HEK293 (cell line): ENCODE measurements around the gene RAI14.
A peak's percentile ranks its signal among the peaks of the same experiment; 100 is the strongest.

Experiments
- CTCF ChIA-PET: fragments of 350-600 bp; formaldehyde crosslinking; extraction: SDS; loops from one replicate; lab custom pipeline; 2021; ENCODE audit warnings: antibody characterized with exemption; lab: Yijun Ruan, JAX
- POLR2A ChIA-PET: fragments of 300-600 bp; formaldehyde crosslinking; extraction: SDS; loops from one replicate; lab custom pipeline; 2020; ENCODE audit warnings: antibody characterized with exemption, inconsistent platforms; lab: Yijun Ruan, JAX
- H3K27ac ChIP-seq: fragments of 200-500 bp; sonication (Bioruptor generic); 2 replicates; pipeline ENCODE4 v1.5.1; 2014; ENCODE audit warnings: low read depth, low read length, control low read depth, inconsistent platforms; ENCODE audit errors: extremely low read depth
- H3K36me3 ChIP-seq, 2 experiments: fragments of 200-500 bp in 1 of 2; sonication (Bioruptor generic) in 1 of 2; 1 replicate in 1 of 2; 2 replicates in 1 of 2; pipeline ENCODE4 v1.5.1; 2014 to 2017; ENCODE audit warnings: inconsistent platforms in 2 of 2, low read length in 2 of 2; ENCODE audit not compliant: control insufficient read depth in 2 of 2, insufficient read depth in 1 of 2
- H3K4me1 ChIP-seq: fragments of 200-500 bp; sonication (Bioruptor generic); 2 replicates; pipeline ENCODE4 v1.5.1; 2014; ENCODE audit warnings: mild to moderate bottlenecking, low read length, inconsistent platforms; ENCODE audit not compliant: control insufficient read depth, insufficient read depth
- H3K4me3 ChIP-seq: 2 replicates; pipeline ENCODE4 v1.5.1; 2011; ENCODE audit warnings: low read depth, mild to moderate bottlenecking, control low read depth, low read length, moderate library complexity
- H3K9me3 ChIP-seq: fragments of 200-500 bp; sonication (Bioruptor generic); 2 replicates; pipeline ENCODE4 v1.5.1; 2014; ENCODE audit warnings: low read depth, low read length, inconsistent platforms; ENCODE audit not compliant: control insufficient read depth, insufficient read depth
- BCL11B ChIP-seq: fragments of 450-650 bp; formaldehyde crosslinking; IDR thresholded peaks from 2 replicates; pipeline ENCODE4 v1.5.1; 2016; ENCODE audit warnings: low read depth, missing biosample characterization, missing genetic modification characterization
- EGR2 ChIP-seq: fragments of 450-650 bp; formaldehyde crosslinking; IDR thresholded peaks from 2 replicates; pipeline ENCODE4 v1.5.1; 2016; ENCODE audit warnings: low read depth, missing biosample characterization, missing genetic modification characterization
- KLF7 ChIP-seq: fragments of 450-650 bp; formaldehyde crosslinking; IDR thresholded peaks from 2 replicates; pipeline ENCODE4 v1.5.1; 2016; ENCODE audit warnings: missing biosample characterization, missing genetic modification characterization, borderline replicate concordance
- KLF9 ChIP-seq: fragments of 450-650 bp; formaldehyde crosslinking; IDR thresholded peaks from 2 replicates; pipeline ENCODE4 v1.5.1; 2016; ENCODE audit warnings: missing biosample characterization, missing genetic modification characterization, low read depth
- OVOL3 ChIP-seq: fragments of 450-650 bp; formaldehyde crosslinking; IDR thresholded peaks from 2 replicates; pipeline ENCODE4 v1.5.1; 2016; ENCODE audit warnings: missing biosample characterization, missing genetic modification characterization
- PRDM1 ChIP-seq: fragments of 450-650 bp; formaldehyde crosslinking; IDR thresholded peaks from 2 replicates; pipeline ENCODE4; 2016; ENCODE audit warnings: missing biosample characterization, missing genetic modification characterization
- RBAK ChIP-seq: fragments of 450-650 bp; formaldehyde crosslinking; IDR thresholded peaks from 2 replicates; pipeline ENCODE4 v1.5.1; 2016; ENCODE audit warnings: missing biosample characterization, missing genetic modification characterization
- SP7 ChIP-seq: fragments of 450-650 bp; formaldehyde crosslinking; IDR thresholded peaks from 2 replicates; pipeline ENCODE4 v1.5.1; 2016; ENCODE audit warnings: missing biosample characterization, missing genetic modification characterization
- ZBTB17 ChIP-seq: fragments of 450-650 bp; formaldehyde crosslinking; IDR thresholded peaks from 2 replicates; pipeline ENCODE4 v1.5.1; 2016; ENCODE audit warnings: missing biosample characterization, missing genetic modification characterization
- ZFHX2 ChIP-seq: fragments of 450-650 bp; formaldehyde crosslinking; conservative IDR thresholded peaks from 2 replicates; pipeline ENCODE4 v1.5.1; 2016; ENCODE audit warnings: missing biosample characterization, missing genetic modification characterization
- ZFP37 ChIP-seq: fragments of 450-650 bp; formaldehyde crosslinking; IDR thresholded peaks from 2 replicates; pipeline ENCODE4 v1.5.1; 2016; ENCODE audit warnings: missing biosample characterization, missing genetic modification characterization
- ZNF518A ChIP-seq: fragments of 450-650 bp; formaldehyde crosslinking; conservative IDR thresholded peaks from 2 replicates; pipeline ENCODE4 v1.5.1; 2016; ENCODE audit warnings: low read depth, missing biosample characterization, missing genetic modification characterization
- ZNF560 ChIP-seq: fragments of 450-650 bp; formaldehyde crosslinking; IDR thresholded peaks from 2 replicates; pipeline ENCODE4 v1.5.1; 2017; ENCODE audit warnings: missing biosample characterization, missing genetic modification characterization, borderline replicate concordance
- ZNF580 ChIP-seq: fragments of 450-650 bp; formaldehyde crosslinking; IDR thresholded peaks from 2 replicates; pipeline ENCODE4 v1.5.1; 2016; ENCODE audit warnings: missing biosample characterization, missing genetic modification characterization
- TF ChIP-seq, protein P1 (sequence below): fragments of 450-650 bp; formaldehyde crosslinking; IDR thresholded peaks from 2 replicates; pipeline ENCODE4 v1.5.1; 2016; ENCODE audit warnings: missing biosample characterization, missing genetic modification characterization
- TF ChIP-seq, protein P2 (sequence below): fragments of 450-650 bp; formaldehyde crosslinking; IDR thresholded peaks from 2 replicates; pipeline ENCODE4 v1.5.1; 2017; ENCODE audit warnings: missing biosample characterization, missing genetic modification characterization
- TF ChIP-seq, protein P3 (sequence below): fragments of 450-650 bp; formaldehyde crosslinking; IDR thresholded peaks from 2 replicates; pipeline ENCODE4 v1.5.1; 2016; ENCODE audit warnings: missing biosample characterization, missing genetic modification characterization

The RAI14 gene

DNA sequence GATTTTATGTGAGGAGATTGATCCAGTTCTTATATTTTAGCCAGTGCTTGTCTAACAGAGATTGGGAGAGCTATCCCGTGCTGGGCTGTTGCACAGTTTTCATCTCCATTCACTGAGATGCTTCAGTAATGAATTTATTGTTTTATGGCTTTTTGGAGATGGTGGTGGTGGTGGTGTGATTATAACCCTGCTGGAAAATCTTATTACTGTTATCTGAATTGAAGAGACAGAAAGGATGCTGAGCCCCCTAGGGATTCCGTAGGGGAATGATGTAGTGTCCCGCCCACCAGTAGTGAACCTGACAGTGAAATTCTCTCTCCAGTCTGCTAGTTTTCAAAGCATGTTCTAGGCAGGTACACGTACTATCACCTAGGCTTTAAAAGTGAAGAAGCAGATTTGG is 1.9 kb downstream of the RAI14 start:
- CTCF ChIA-PET = interaction anchor here (0.7 kb wide), 2 partner anchors 53 to 76 kb away, joined by 3 read pairs; no protein-coding TSS in a partner anchor
- Histone ChIP-seq H3K36me3 (peaks cover 11 to 12% of the 10 kb centered on the region in 2 experiments), H3K4me1 (peaks cover 4% of the 10 kb centered on the region), H3K9me3 (no peaks in the 10 kb centered on the region)
- TF ChIP-seq ZNF580 (tag by site-specific recombination) (peak; percentile 23; the same call in 1 of the 2 replicates), SP7 (tag by site-specific recombination) (peak; percentile 19; the same call in 1 of the 2 replicates), ZNF560 (no peak), ZFHX2 (tag by site-specific recombination) (peak; percentile 26; the same call in 1 of the 2 replicates), EGR2 (tag by site-specific recombination) (peak; percentile 36; the same call in 1 of the 2 replicates), OVOL3 (tag by site-specific recombination) (no peak), PRDM1 (tag by site-specific recombination) (peak; percentile 82), KLF7 (tag by site-specific recombination) (no peak), KLF9 (tag by site-specific recombination) (peak; percentile 34)
- TF ChIP-seq, protein P1, sequence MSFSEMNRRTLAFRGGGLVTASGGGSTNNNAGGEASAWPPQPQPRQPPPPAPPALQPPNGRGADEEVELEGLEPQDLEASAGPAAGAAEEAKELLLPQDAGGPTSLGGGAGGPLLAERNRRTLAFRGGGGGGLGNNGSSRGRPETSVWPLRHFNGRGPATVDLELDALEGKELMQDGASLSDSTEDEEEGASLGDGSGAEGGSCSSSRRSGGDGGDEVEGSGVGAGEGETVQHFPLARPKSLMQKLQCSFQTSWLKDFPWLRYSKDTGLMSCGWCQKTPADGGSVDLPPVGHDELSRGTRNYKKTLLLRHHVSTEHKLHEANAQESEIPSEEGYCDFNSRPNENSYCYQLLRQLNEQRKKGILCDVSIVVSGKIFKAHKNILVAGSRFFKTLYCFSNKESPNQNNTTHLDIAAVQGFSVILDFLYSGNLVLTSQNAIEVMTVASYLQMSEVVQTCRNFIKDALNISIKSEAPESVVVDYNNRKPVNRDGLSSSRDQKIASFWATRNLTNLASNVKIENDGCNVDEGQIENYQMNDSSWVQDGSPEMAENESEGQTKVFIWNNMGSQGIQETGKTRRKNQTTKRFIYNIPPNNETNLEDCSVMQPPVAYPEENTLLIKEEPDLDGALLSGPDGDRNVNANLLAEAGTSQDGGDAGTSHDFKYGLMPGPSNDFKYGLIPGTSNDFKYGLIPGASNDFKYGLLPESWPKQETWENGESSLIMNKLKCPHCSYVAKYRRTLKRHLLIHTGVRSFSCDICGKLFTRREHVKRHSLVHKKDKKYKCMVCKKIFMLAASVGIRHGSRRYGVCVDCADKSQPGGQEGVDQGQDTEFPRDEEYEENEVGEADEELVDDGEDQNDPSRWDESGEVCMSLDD (tag by site-specific recombination) = no peak
- TF ChIP-seq, protein P2, sequence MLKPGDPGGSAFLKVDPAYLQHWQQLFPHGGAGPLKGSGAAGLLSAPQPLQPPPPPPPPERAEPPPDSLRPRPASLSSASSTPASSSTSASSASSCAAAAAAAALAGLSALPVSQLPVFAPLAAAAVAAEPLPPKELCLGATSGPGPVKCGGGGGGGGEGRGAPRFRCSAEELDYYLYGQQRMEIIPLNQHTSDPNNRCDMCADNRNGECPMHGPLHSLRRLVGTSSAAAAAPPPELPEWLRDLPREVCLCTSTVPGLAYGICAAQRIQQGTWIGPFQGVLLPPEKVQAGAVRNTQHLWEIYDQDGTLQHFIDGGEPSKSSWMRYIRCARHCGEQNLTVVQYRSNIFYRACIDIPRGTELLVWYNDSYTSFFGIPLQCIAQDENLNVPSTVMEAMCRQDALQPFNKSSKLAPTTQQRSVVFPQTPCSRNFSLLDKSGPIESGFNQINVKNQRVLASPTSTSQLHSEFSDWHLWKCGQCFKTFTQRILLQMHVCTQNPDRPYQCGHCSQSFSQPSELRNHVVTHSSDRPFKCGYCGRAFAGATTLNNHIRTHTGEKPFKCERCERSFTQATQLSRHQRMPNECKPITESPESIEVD (tag by site-specific recombination) = peak; percentile 43; the same call in 1 of the 2 replicates
- TF ChIP-seq, protein P3, sequence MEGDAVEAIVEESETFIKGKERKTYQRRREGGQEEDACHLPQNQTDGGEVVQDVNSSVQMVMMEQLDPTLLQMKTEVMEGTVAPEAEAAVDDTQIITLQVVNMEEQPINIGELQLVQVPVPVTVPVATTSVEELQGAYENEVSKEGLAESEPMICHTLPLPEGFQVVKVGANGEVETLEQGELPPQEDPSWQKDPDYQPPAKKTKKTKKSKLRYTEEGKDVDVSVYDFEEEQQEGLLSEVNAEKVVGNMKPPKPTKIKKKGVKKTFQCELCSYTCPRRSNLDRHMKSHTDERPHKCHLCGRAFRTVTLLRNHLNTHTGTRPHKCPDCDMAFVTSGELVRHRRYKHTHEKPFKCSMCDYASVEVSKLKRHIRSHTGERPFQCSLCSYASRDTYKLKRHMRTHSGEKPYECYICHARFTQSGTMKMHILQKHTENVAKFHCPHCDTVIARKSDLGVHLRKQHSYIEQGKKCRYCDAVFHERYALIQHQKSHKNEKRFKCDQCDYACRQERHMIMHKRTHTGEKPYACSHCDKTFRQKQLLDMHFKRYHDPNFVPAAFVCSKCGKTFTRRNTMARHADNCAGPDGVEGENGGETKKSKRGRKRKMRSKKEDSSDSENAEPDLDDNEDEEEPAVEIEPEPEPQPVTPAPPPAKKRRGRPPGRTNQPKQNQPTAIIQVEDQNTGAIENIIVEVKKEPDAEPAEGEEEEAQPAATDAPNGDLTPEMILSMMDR (tag by site-specific recombination) = peak; percentile 60
- TF ChIP-seq, all 188 proteins: peak for 8
- peak overlapping the region; percentile 84 for H3K4me3 ChIP-seq
- POLR2A ChIA-PET = interaction anchor here (1.2 kb wide), 1 partner anchor 29 kb away, joined by 6 read pairs; no protein-coding TSS in a partner anchor
- no peak overlapping the region; the same call in 1 of the 2 replicates for H3K27ac ChIP-seq

DNA sequence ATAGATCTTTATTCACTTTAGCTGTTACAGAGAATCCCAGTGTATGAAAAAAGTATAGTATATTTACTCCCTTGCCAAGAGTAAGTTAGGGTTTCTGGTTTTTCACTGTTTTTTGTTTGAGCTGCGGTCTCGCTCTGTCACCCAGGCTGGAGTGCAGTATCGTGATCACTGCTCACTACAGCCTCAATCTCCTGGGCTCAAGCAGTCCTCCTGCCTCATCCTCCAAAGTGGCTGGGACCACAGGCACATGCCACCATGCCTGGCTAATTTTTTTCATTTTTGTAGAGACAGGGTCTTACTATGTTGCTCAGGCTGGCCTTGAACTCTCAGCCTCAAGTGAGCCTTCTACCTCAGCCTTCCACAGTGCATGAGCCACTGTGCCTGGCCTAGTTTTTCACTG is 3.0 kb downstream of the RAI14 start:
- POLR2A ChIA-PET = no interaction called here

More for the DNA sequence above, 3.0 kb downstream of the RAI14 start:
- Histone ChIP-seq H3K9me3 (no peaks in the 10 kb centered on the region; the same call in 1 of the 2 replicates), H3K36me3 (peaks cover 11 to 15% of the 10 kb centered on the region in 2 experiments), H3K27ac (no peak overlapping the region), H3K4me3 (no peak overlapping the region), H3K4me1 (peaks cover 4% of the 10 kb centered on the region)
- CTCF ChIA-PET = interaction anchor here (0.7 to 1.7 kb wide), 6 partner anchors 13 to 243 kb away, joined by 3 to 4 read pairs (median 3); no protein-coding TSS in a partner anchor
- TF ChIP-seq ZFP37 (tag by site-specific recombination) (no peak), RBAK (tag by site-specific recombination) (no peak), ZBTB17 (tag by site-specific recombination) (no peak), ZNF518A (tag by site-specific recombination) (no peak), BCL11B (tag by site-specific recombination) (no peak)
